Activated T-cell treated with anti-CD3 and anti-CD28 coated beads for 4 hours (primary cell): ENCODE data around the gene GRIP1.
"Not testable (repeated sequence)": the region's sequence is repeated elsewhere in the genome, so short reads cannot be mapped to it uniquely, and the experiment has no call there.

Experiments used
- DNase-seq: peaks from one replicate; pipeline ENCODE4 v3.0.0-alpha.2; 2020

The GRIP1 gene

GRCh38 chr12:66503746-66504145 is 175.1 kb downstream of the GRIP1 start:
- no peak for DNase-seq

DNA sequence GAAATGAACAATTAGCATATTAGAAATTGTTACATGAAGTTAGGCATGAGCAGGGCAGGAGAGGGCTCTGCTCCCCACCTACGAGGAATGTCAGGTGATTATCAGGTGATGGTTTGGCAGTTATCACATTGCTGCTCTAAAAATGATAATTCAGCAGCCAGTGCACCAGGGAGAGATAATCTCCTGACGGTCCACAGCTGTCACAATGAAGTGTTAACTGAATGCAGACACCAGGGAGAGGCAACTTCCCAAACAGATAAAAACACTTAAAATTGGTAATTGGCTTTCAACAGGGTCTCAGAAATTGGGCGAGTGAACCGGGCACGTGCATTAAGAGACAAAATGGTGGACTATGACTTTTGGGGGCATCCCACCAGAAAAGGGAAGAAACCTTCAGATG is 176.0 kb downstream of the GRIP1 start:
- no peak for DNase-seq

- no peak for DNase-seq
Measured at GRCh38 chr12:66500841-66501240, 178.0 kb downstream of the GRIP1 start.

DNA sequence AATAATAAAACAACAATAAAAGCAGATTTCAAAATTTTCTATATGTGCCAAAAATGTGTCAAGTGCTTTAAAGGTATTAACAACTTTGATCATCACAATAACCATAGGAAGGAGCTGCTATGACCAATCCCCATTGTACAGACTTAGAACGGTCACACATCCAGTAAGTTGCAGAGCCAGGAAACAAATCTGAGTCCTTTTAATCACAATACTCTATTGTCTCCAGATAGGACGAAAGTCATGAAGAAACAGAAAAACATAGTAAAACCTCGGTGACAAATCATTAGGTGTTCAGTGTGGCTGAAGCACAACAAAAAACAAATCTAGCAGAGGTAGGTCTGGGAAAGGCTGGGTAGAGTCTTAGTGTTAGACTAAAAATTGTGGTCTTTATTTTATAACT is 178.8 kb downstream of the GRIP1 start:
- DNase-seq, result no peak

- no peak for DNase-seq
Measured at GRCh38 chr12:66499000-66499399, 179.9 kb downstream of the GRIP1 start.

GRCh38 chr12:66498059-66498458 is 180.8 kb downstream of the GRIP1 start:
- not testable (repeated sequence) for DNase-seq

GRCh38 chr12:66497008-66497897 is 181.6 kb downstream of the GRIP1 start:
- no peak for DNase-seq

GRCh38 chr12:66496595-66496994 is 182.3 kb downstream of the GRIP1 start:
- no peak for DNase-seq

GRCh38 chr12:66495709-66496108 is 183.2 kb downstream of the GRIP1 start:
- no peak for DNase-seq

DNA sequence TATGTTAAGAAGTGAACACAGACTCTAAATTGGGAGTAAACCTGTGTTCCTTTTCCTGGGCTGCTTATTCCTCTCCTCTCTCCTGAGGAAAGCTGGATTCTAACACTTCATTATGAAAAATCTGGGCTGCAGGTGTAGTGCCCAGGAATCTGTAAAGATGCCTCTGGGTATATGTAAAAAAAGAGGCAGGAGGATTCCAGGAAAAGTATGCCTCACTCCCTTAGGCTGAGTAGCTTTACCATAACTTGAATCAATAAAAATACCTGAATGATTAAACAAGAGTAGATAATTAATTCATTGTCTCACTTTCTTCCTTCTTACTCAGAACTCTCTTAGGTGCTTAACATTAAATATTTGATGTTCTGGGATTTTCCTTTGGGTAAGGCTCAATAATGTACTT is 185.1 kb downstream of the GRIP1 start:
- DNase-seq, result no peak

DNA sequence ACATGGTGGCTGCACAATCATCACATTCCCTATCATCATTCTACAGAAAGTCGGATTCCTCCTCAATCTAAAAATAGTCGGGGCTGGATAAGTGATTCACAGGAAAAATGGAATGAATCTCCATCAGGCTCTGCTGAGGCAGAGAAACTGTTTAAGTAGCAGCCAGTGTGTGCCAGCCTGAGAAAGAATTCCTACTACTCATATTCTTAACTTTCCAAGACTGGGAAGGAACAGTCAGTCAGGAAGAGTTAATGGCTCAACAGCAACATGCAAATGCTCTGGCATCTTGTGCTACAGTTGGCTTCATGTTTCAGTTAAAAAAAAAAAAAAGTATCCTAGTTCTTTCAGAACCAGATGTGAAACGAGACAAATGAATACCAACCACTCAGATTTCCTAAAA is 187.0 kb downstream of the GRIP1 start:
- no peak for DNase-seq

GRCh38 chr12:66482351-66483203 is 196.3 kb downstream of the GRIP1 start:
- no peak for DNase-seq

DNA sequence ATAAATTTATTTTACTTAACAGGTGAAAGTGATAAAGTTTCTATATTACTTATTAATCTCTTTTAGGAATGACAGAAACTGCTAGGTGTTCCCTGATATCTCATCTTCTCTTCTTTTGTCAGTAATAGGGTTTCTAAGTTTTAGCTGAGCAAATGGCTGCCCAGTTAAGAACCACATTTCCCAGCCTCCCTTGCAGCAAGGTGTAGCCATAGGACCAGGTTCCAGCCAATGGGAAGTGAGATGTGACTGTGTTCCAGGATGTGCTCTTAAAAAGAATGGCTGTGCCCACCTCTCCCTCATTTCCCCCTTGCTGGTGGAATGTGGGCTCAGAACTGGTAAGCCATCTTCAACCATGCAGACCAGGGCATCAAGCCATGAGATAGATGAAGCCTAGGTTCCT is 210.9 kb downstream of the GRIP1 start:
- DNase-seq, result no peak

GRCh38 chr12:66461331-66461730 is 217.5 kb downstream of the GRIP1 start:
- DNase-seq, result no peak

DNA sequence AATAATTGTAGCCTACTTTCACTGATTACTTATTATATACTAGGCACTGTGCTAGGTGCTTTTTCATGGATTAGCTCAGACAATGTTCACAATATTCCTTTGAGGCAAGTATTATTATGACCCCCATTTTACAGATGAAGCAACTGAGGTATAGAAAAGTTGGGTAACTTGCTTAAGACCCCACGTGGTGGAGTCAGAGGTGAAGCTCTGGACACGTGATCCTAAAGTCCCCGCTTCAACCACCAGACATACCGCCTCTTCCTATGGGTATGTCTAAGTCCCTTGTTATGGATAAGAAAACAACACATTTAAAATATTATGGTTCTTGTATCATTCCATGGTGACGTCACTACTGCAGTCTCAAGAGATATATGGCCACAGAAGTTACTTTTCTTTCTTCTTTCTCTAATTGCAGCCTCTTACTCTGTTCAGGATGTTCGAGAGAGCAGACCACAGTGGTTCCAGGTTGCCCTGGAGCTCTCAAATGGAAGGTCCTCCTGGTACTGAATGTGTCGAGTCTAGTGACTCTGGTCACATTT is 218.9 kb downstream of the GRIP1 start:
- DNase-seq, result no peak

GRCh38 chr12:66456612-66457011 is 222.3 kb downstream of the GRIP1 start:
- DNase-seq, result no peak

GRCh38 chr12:66453844-66454243 is 225.0 kb downstream of the GRIP1 start:
- no peak for DNase-seq

GRCh38 chr12:66453120-66453519 is 225.8 kb downstream of the GRIP1 start:
- no peak for DNase-seq

DNA sequence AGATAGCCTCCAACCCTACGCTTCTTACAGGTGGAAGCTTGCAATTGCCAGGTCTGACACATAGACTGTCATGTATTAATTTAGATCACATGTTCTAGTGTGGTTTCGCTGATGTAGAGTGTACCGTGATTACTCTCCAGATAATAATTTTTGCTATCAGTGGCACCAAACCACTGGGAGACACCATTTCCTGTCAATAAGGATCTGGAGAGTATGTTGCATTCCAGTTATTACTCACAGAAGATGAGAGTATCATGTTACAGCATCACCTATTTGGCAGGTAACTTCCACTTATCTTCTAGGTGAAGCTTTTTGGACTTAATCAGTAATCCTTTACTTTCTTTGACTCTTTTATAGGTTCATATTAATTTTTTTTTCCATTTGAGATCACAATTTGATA is 229.3 kb downstream of the GRIP1 start:
- DNase-seq, result no peak

GRCh38 chr12:66447643-66448042 is 231.2 kb downstream of the GRIP1 start:
- DNase-seq, result no peak

GRCh38 chr12:66446276-66446675 is 232.6 kb downstream of the GRIP1 start:
- DNase-seq, result no peak

DNA sequence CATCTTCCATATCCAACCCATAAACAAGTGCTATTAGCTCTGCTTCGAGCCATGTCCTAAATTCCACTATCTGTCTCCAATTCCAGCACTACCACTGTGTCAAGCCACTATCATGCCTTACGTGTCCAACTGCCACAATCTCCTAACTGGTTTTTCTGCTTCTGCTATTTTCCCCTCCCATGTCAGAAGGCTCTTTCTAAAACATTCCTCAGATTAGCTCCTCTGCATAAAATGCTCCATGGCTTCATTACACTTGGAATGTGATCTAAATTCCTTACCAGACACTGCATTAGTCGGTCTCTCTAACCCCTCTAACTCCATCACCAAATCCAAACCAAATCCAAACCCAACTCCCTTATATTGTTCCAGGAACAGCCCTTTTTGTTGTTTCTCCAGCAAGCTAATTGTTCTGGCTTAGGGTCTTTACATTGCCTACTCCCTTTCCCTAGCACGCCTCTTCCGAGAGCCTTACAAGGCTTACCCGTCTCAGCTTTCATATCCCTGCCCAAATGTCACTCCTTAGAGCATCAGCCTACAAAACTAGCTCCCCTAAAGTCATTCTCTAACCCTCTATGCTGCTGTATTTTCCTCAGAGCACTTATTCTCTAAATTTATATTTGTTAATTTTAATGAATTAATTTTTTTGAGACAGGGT is 236.8 kb downstream of the GRIP1 start:
- DNase-seq, result no peak

DNA sequence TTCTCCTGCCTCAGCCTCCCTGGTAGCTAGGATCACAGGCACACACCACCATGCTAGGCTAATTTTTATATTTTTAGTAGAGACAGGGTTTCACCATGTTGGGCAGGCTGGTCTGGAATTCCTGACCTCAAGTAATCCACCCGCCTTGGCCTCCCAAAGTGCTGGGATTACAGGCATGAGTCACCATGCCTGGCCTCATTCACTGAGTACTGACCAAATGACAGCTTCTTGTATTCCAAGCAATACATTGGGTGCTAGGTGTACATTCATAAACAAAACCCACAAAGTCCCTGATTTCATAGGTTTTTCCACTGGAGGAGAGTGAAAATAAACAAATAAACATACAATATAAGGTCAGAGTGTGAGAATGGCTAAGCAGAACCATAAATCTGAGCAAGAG is 240.3 kb downstream of the GRIP1 start:
- DNase-seq, result no peak
